Esophagus muscularis mucosa (tissue), 4 donors: Measurements from ENCODE around the gene CXCL5. TPM values are rescaled to one million over a fixed set of nuclear protein-coding genes. Genes with fewer than 3 reads are reported as not detected.
"Not testable (repeated sequence)": the region's sequence is repeated elsewhere in the genome, so short reads cannot be mapped to it uniquely, and the experiment has no call there.

Experiments
- DNase-seq: peaks from one replicate; pipeline ENCODE4 v3.0.0-alpha.2; 2017; ENCODE audit errors: extremely low spot score
- H3K27ac ChIP-seq, 4 donors: fragments of 200-600 bp; sonication (generic); replicated peaks in 1 of 4; 1 replicate in 3 of 4; 2 replicates in 1 of 4; pipeline ENCODE4 v1.5.1; 2016 to 2019; ENCODE audit warnings: mild to moderate bottlenecking in 1 of 4
- H3K27me3 ChIP-seq, 4 donors: fragments of 200-600 bp; sonication (generic); one replicate each; pipeline versions ENCODE4 v1.5.1 to v1.6.0; 2016 to 2019
- H3K36me3 ChIP-seq, 4 donors: fragments of 200-600 bp; sonication (generic); one replicate each; pipeline ENCODE4 v1.5.1; 2016 to 2019
- H3K4me1 ChIP-seq, 4 donors: fragments of 200-600 bp; sonication (generic); one replicate each; pipeline ENCODE4 v1.5.1; 2016 to 2019
- H3K4me3 ChIP-seq, 4 donors: fragments of 200-600 bp; sonication (generic); 1 replicate in 2 of 4; 2 replicates in 2 of 4; pipeline ENCODE4 v1.5.1; 2016 to 2019; ENCODE audit warnings: mild to moderate bottlenecking in 4 of 4, moderate library complexity in 1 of 4
- H3K9me3 ChIP-seq, 4 donors: fragments of 200-600 bp; sonication (generic); 1 replicate in 3 of 4; 2 replicates in 1 of 4; pipeline ENCODE4 v1.5.1; 2016 to 2019
- EP300 ChIP-seq: sonication (generic); formaldehyde crosslinking; IDR thresholded peaks from one replicate; pipeline ENCODE4 v1.6.1; 2017; ENCODE audit warnings: antibody characterized with exemption
- POLR2A ChIP-seq: fragments of 450-650 bp; IDR thresholded peaks from one replicate; pipeline ENCODE4 v1.6.1; 2017; ENCODE audit warnings: antibody characterized with exemption, moderate library complexity, mild to moderate bottlenecking, low read depth
- POLR2AphosphoS5 ChIP-seq, 2 donors: sonication (generic); formaldehyde crosslinking; IDR thresholded peaks; one replicate each; pipeline ENCODE4 v1.6.1; 2017; ENCODE audit warnings: antibody characterized with exemption in 2 of 2
- WGBS: methylation state at CpG from one replicate; pipeline ENCODE4 v1.1.5; 2018; 5-methylcytosine and 5-hydroxymethylcytosine counted together
- intact Hi-C: fragments of 100-400 bp; cut with DNase I; formaldehyde crosslinking; loops from one replicate; pipeline ENCODE4 v1.15.1; 2023
- total RNA-seq, 4 donors: library from RNA; depleted of rRNA; stranded (reverse); fragments of >200 nt; gene quantifications; one replicate each; pipeline versions ENCODE4 v1.1.0 to v1.2.1, GENCODE V29; 2016
- TF ChIP-seq, protein P1 (sequence below), 3 experiments: fragments of 200-600 bp in 2 of 3; fragments of 450-650 bp in 1 of 3; sonication (generic) in 2 of 3; IDR thresholded peaks; one replicate each; pipeline ENCODE4 v1.5.1; 2017 to 2019; ENCODE audit warnings: antibody characterized with exemption in 3 of 3, mild to moderate bottlenecking in 2 of 3, moderate library complexity in 1 of 3

Gene CXCL5
- total RNA-seq, 4 donors from 2014 or later = 0.17 TPM; not detected in 3

DNA sequence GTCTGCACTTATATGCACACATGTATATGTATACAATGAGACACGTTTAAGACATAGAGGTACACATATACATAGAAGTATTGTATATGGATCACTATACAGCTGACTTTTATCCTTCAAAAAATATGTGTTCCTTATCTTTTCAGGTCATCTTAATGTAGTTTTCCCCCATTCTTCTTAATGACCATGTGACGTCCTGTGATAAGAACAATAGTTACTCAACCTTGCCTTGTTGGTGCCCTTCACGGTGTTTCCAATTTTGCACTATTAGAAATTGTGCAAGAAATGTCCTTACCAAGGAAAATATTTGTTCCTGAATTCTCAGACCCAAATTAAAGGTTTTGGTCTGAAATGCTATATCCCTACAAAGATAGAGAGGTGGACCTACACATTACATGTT lies 9.4 kb downstream of the CXCL5 start:
- no peak overlapping the region for H3K27ac ChIP-seq
- no peak overlapping the region for H3K4me3 ChIP-seq
- WGBS = 70% methylated on average over 3 of the region's 3 CpGs
- intact Hi-C loops = no loop called here
- no peaks in the 10 kb centered on the region for H3K4me1 ChIP-seq
- DNase-seq = no peak
- H3K27me3 ChIP-seq = peaks cover 0 to 10% (median 0%) of the 10 kb centered on the region in 4 donors
- H3K36me3 ChIP-seq = no peaks in the 10 kb centered on the region
- TF ChIP-seq, protein P1, sequence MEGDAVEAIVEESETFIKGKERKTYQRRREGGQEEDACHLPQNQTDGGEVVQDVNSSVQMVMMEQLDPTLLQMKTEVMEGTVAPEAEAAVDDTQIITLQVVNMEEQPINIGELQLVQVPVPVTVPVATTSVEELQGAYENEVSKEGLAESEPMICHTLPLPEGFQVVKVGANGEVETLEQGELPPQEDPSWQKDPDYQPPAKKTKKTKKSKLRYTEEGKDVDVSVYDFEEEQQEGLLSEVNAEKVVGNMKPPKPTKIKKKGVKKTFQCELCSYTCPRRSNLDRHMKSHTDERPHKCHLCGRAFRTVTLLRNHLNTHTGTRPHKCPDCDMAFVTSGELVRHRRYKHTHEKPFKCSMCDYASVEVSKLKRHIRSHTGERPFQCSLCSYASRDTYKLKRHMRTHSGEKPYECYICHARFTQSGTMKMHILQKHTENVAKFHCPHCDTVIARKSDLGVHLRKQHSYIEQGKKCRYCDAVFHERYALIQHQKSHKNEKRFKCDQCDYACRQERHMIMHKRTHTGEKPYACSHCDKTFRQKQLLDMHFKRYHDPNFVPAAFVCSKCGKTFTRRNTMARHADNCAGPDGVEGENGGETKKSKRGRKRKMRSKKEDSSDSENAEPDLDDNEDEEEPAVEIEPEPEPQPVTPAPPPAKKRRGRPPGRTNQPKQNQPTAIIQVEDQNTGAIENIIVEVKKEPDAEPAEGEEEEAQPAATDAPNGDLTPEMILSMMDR (IDR thresholded peaks at IDR 0.05) = no peak
- TF ChIP-seq POLR2A = no peak
- no peak for TF ChIP-seq EP300
- TF ChIP-seq POLR2AphosphoS5 (IDR thresholded peaks at IDR 0.05) = no peak
- no peaks in the 10 kb centered on the region for H3K9me3 ChIP-seq

DNA sequence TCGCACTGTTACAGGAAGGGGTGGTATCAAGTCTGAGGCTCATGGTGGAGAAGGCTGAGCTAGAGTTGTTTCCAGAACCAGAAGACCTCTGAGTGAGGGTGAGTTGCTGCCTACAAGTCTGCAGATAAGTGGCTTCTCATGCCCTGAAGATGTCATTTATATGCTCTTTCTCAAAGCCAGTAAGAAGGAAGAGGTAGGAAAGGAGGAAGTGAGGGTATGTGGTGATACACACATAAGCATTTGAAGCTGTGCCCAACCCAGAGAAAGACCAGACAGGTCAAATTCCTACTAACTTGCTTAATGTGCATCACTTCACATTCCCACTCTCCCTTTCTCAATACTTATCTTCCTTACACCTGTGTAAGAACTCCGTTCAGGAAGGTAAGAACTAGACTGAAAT lies 10.4 kb downstream of the CXCL5 start, which contains the start of gene PPBP:
TSS of gene PPBP (minus strand) at position 130 of the 400 bp plus-strand sequence. CDS start at position 43, 87 bp downstream.
- intact Hi-C loops = no loop called here
- no peaks in the 10 kb centered on the region for H3K4me1 ChIP-seq
- 83% methylated on average over 2 of the region's 2 CpGs for WGBS
- peaks cover 0 to 11% (median 0%) of the 10 kb centered on the region in 4 donors for H3K27me3 ChIP-seq
- no peaks in the 10 kb centered on the region for H3K9me3 ChIP-seq
- H3K4me3 ChIP-seq = no peak within 1 kb of the TSS
- DNase-seq = no peak
- TF ChIP-seq POLR2A (no peak), POLR2AphosphoS5 (IDR thresholded peaks at IDR 0.05) (no peak), EP300 (no peak)
- TF ChIP-seq, protein P1 (IDR thresholded peaks at IDR 0.05) = no peak
- H3K36me3 ChIP-seq = no peaks in the 10 kb centered on the region
- H3K27ac ChIP-seq = no peak within 1 kb of the TSS

DNA sequence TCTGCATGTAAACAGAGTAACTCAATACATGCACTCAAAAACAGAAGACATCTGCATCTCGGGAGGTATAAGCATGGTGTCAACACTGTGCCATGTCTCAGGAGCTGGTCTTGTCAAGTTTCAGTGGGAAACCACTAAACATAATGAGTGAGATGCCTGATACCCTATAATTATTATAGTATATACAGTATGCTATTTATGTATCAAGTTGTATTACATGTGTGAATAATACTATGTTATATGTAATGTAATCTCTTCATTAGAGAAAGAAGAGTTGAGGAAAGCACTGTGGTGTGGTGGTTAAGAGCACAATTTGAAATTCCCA lies 13.0 kb downstream of the CXCL5 start:
- Histone ChIP-seq H3K4me1 (peaks cover 0 to 4% (median 2%) of the 10 kb centered on the region in 4 donors), H3K36me3 (no peaks in the 10 kb centered on the region), H3K9me3 (no peaks in the 10 kb centered on the region), H3K27me3 (peaks cover 0 to 24% (median 0%) of the 10 kb centered on the region in 4 donors), H3K4me3 (no peak overlapping the region), H3K27ac (no peak overlapping the region)
- WGBS = 43% methylated on average over 1 of the region's 1 CpG
- no peak for DNase-seq
- TF ChIP-seq POLR2A (no peak), EP300 (no peak), POLR2AphosphoS5 (IDR thresholded peaks at IDR 0.05) (no peak)
- TF ChIP-seq, protein P1 (IDR thresholded peaks at IDR 0.05) = no peak
- intact Hi-C loops = no loop called here

DNA sequence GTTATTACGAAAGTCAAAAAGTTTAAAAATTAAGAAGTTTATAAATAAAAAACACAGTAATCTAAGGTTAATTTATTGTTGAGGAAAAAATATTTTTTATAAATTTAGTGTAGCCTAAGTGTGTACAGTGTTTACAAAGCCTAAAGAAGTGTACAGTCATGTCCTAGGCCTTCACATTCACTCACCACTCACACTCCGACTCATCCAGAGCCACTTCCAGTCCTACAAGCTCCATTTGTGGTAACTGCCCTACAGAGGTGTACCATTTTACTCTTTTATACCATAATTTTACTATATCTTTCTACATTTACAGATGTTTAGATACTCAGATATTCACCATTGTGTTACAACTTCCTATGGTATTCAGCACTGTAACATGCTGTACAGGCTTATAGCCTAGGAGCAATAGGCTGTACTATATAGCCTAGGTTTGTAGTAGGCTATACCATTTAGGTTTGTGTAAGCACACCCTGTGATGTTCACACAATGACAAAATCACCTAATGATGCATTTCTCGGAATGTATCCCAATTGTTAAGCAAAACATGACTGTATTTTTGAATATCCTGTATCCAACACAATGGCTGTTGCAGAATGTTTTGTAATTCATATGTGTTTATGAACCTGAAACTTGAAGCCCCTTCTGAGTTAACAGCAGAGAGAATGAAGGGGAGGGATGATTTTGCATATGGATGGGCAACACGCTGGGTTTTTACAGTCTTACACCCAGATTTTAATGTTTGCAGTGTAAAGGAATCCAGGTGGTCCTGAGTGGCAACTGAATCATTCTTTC lies 13.5 kb downstream of the CXCL5 start:
- peaks cover 0 to 24% (median 0%) of the 10 kb centered on the region in 4 donors for H3K27me3 ChIP-seq
- DNase-seq = no peak
- no peak overlapping the region for H3K27ac ChIP-seq
- peaks cover 0 to 4% (median 2%) of the 10 kb centered on the region in 4 donors for H3K4me1 ChIP-seq
- intact Hi-C loops = no loop called here
- 78% methylated on average over 4 of the region's 4 CpGs for WGBS
- no peak overlapping the region for H3K4me3 ChIP-seq
- H3K9me3 ChIP-seq = no peaks in the 10 kb centered on the region
- no peak for TF ChIP-seq EP300
- TF ChIP-seq POLR2A = no peak
- no peak for TF ChIP-seq POLR2AphosphoS5 (IDR thresholded peaks at IDR 0.05)
- TF ChIP-seq, protein P1 (IDR thresholded peaks at IDR 0.05) = no peak
- no peaks in the 10 kb centered on the region for H3K36me3 ChIP-seq

DNA sequence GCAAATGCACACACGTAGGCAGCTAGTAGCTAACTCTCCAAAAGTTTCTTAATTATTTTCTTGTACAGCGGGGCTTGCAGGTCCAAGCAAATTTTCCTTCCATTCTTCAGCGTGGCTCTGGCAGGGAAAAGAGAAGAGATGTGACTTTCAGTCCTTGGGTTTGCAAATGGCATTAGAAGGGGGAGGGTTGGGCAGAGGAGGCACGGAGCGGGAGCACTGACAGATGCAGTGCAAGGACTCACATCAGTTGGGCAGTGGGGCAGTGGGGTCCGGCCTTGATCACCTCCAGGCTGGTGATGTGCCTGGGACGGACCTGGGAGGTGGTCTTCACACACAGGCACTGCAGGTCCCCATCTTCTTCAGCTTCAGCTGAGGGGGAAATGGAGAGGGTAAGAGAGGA lies 17.3 kb downstream of the CXCL5 start:
- H3K36me3 ChIP-seq, intact Hi-C loops, H3K9me3 ChIP-seq, H3K27ac ChIP-seq, H3K4me1 ChIP-seq, H3K4me3 ChIP-seq, DNase-seq: not testable (repeated sequence)
- H3K27me3 ChIP-seq = peaks cover 0 to 27% (median 0%) of the 10 kb centered on the region in 4 donors
- WGBS = 73% methylated on average over 7 of the region's 7 CpGs
